Panc1 (cell line): ENCODE data around the gene RIC8B. TPM values are rescaled to one million over a fixed set of nuclear protein-coding genes. Genes with fewer than 3 reads are reported as not detected.
A peak's percentile ranks its signal among the peaks of the same experiment; 100 is the strongest.
"Not testable (repeated sequence)": the region's sequence is repeated elsewhere in the genome, so short reads cannot be mapped to it uniquely, and the experiment has no call there.

Source experiments
- ATAC-seq: fragments of 200-7000 bp; cut with Tn5 transposase; 2 replicates; pipeline ENCODE4 v1.9.1; 2020; ENCODE audit warnings: mild to moderate bottlenecking, moderate library complexity
- BruUV-seq: library from RNA; stranded (reverse); fragments of 400-500 nt; replicated peaks from 2 replicates; lab custom pipeline; 2021; lab: Mats Ljungman, UMichigan
- CTCF ChIA-PET: fragments of 300-600 bp; sonication (Branson Sonifier 250); formaldehyde crosslinking; loops from one replicate; lab custom pipeline; 2022; ENCODE audit warnings: antibody characterized with exemption; lab: Charles Lee
- POLR2A ChIA-PET: fragments of 300-600 bp; sonication (Branson Sonifier 250); formaldehyde crosslinking; loops from one replicate; lab custom pipeline; 2022; ENCODE audit warnings: antibody characterized with exemption; lab: Charles Lee
- DNase-seq: peaks from one replicate; pipeline ENCODE4 v3.0.0-alpha.2; 2010; ENCODE audit warnings: low read depth, low spot score
- H3K27ac ChIP-seq: 2 replicates; pipeline ENCODE4 v1.5.1; 2011; ENCODE audit warnings: mild to moderate bottlenecking, low read length, inconsistent platforms
- H3K27me3 ChIP-seq: fragments of 200-500 bp; sonication (Bioruptor generic); 2 replicates; pipeline ENCODE4 v1.6.0; 2014; ENCODE audit warnings: low read length, inconsistent platforms; ENCODE audit not compliant: control insufficient read depth, insufficient read depth
- H3K36me3 ChIP-seq: fragments of 200-500 bp; sonication (Bioruptor generic); 2 replicates; pipeline ENCODE4 v1.5.1; 2014; ENCODE audit warnings: inconsistent platforms, mild to moderate bottlenecking, low read length, moderate library complexity; ENCODE audit not compliant: control insufficient read depth, insufficient read depth
- H3K4me1 ChIP-seq: 2 replicates; pipeline ENCODE4 v1.5.1; 2011; ENCODE audit warnings: inconsistent platforms, mild to moderate bottlenecking, low read length, moderate library complexity; ENCODE audit not compliant: control insufficient read depth, insufficient read depth
- H3K4me3 ChIP-seq, 2 experiments: 2 replicates each; pipeline ENCODE4 v1.5.1; 2011 to 2012; ENCODE audit warnings: low read depth in 2 of 2, low read length in 2 of 2, mild to moderate bottlenecking in 2 of 2, inconsistent platforms in 1 of 2, moderate library complexity in 1 of 2
- H3K9me3 ChIP-seq: fragments of 200-500 bp; sonication (Bioruptor generic); 2 replicates; pipeline ENCODE4 v1.5.1; 2014; ENCODE audit warnings: low read depth, mild to moderate bottlenecking, inconsistent platforms, low read length, moderate library complexity; ENCODE audit not compliant: control insufficient read depth, insufficient read depth
- SIN3A ChIP-seq: IDR thresholded peaks from 2 replicates; pipeline ENCODE4 v1.6.1; 2012; ENCODE audit warnings: low read depth, mild to moderate bottlenecking, low read length, moderate library complexity, borderline replicate concordance; ENCODE audit not compliant: insufficient read depth
- TCF7L2 ChIP-seq: IDR thresholded peaks from 2 replicates; pipeline ENCODE4 v1.6.1; 2011; ENCODE audit warnings: mild to moderate bottlenecking, low read depth, low read length, inconsistent platforms
- in situ Hi-C: cut with HindIII; loops from 2 replicates; pipeline ENCODE4 v1.10.0; 2016; ENCODE audit warnings: low sequenced_read_pairs, low pct_unique_long_range_greater_than_20kb
- intact Hi-C: fragments of 100-400 bp; cut with micrococcal nuclease; formaldehyde crosslinking; loops from one replicate; pipeline ENCODE4 v1.10.0; 2022; ENCODE audit not compliant: unreplicated experiment
- total RNA-seq: library from RNA; stranded (reverse); gene quantifications from one replicate; pipeline ENCODE4 v1.2.1, GENCODE V29; 2021; ENCODE audit not compliant: unreplicated experiment
- TF ChIP-seq, protein P1 (sequence below): fragments of 450-650 bp; IDR thresholded peaks from 2 replicates; pipeline ENCODE4 v1.5.1; 2017; ENCODE audit warnings: mild to moderate bottlenecking
- TF ChIP-seq, protein P2 (sequence below), 2 experiments: IDR thresholded peaks; 2 replicates each; pipeline ENCODE4 v1.6.1; 2011 to 2012; ENCODE audit warnings: low read depth in 2 of 2, control low read depth in 1 of 2, low read length in 1 of 2, mild to moderate bottlenecking in 1 of 2, moderate library complexity in 1 of 2; ENCODE audit not compliant: insufficient read depth in 1 of 2

The RIC8B gene
- total RNA-seq, 1 experiment from 2014 or later, result 16.1 TPM

DNA sequence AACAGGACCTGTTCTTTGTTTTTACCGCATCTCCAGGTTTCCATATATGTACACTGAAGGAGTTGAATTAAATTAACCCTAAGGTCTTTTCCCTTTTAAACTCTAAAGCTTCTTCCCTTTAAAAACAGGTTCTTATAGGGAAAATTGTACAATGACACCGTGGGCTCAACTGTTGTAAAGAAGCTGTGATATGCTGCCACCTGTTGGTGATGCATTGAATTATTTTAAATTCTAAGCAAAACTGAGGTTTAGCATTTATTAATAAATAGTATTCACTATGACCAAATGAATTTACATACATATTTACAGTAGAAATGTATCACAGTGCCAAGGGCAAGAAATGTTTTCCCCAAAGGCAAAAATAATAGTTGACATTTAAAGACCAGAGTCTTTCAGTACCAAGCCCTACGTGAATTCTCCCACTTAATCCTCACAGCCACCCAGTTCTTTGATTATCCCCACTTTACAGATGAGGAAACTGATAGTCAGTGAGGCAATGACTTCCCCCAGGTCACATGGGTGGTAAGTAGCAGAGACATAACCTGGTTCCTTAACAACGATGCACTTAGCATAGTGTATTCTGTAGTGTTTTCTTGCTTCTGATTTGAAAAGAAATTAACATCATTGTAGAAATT, 145.5 kb downstream of the RIC8B start:
- no peaks in the 10 kb centered on the region for H3K9me3 ChIP-seq
- no peaks in the 10 kb centered on the region for H3K36me3 ChIP-seq
- no TSS peak for BruUV-seq
- TF ChIP-seq SIN3A, result no peak
- TF ChIP-seq, protein P1, sequence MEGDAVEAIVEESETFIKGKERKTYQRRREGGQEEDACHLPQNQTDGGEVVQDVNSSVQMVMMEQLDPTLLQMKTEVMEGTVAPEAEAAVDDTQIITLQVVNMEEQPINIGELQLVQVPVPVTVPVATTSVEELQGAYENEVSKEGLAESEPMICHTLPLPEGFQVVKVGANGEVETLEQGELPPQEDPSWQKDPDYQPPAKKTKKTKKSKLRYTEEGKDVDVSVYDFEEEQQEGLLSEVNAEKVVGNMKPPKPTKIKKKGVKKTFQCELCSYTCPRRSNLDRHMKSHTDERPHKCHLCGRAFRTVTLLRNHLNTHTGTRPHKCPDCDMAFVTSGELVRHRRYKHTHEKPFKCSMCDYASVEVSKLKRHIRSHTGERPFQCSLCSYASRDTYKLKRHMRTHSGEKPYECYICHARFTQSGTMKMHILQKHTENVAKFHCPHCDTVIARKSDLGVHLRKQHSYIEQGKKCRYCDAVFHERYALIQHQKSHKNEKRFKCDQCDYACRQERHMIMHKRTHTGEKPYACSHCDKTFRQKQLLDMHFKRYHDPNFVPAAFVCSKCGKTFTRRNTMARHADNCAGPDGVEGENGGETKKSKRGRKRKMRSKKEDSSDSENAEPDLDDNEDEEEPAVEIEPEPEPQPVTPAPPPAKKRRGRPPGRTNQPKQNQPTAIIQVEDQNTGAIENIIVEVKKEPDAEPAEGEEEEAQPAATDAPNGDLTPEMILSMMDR, result peak; percentile 77; the same call in 1 of the 2 replicates
- H3K27ac ChIP-seq, result no peak overlapping the region
- intact Hi-C loops, result loop anchor here (1.0 to 10.0 kb wide), 2 partner anchors 534 to 565 kb away; partner anchors contain the start of gene POLR3B
- DNase-seq (no peak), ATAC-seq (no peak)
- no peaks in the 10 kb centered on the region; the same call in 1 of the 2 replicates for H3K27me3 ChIP-seq
- POLR2A ChIA-PET, result no interaction called here
- no peaks in the 10 kb centered on the region for H3K4me1 ChIP-seq
- CTCF ChIA-PET, result interaction anchor here (0.6 to 1.0 kb wide), 3 partner anchors 540 to 563 kb away, joined by 3 to 9 read pairs (median 4); partner anchors contain the start of gene POLR3B
- in situ Hi-C loops, result no loop called here
- H3K4me3 ChIP-seq, result no peak overlapping the region

DNA sequence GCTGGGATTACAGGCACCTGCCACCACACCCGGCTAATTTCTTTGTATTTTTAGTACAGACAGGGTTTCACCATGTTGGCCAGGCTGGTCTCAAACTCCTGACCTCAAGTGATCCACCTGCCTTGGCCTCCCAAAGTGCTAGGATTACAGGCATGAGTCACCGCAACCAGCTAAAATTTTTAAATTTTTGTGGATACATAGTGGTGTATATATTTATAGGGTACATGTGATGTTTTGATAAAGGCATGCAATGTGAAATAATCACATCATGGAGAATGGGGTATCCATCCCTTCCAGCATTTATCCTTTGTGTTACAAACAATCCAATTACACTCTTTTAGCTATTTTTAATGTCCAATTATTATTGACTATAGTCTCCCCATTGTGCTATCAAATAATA, 147.5 kb downstream of the RIC8B start:
- BruUV-seq, H3K4me1 ChIP-seq, DNase-seq, POLR2A ChIA-PET, CTCF ChIA-PET, ATAC-seq, in situ Hi-C loops, H3K4me3 ChIP-seq, intact Hi-C loops, H3K36me3 ChIP-seq, H3K9me3 ChIP-seq, H3K27me3 ChIP-seq, H3K27ac ChIP-seq: not testable (repeated sequence)

DNA sequence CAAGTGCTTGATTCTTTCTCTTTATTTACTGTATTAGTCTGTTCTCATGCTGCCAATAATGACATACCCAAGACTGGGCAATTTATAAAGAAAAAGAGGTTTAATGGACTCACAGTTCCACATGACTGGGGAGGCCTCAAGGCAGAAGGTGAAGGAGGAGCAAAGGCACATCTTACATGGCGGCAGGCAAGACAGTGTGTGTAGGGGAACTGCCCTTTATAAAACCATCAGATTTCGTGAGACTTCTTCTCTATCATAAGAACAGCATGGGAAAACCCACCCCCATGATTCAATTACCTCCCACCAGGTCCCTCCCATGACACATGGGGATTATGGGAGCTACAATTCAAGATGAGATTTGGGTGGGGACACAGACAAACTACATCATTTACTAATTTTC, 149.1 kb downstream of the RIC8B start:
- H3K27ac ChIP-seq, H3K9me3 ChIP-seq, BruUV-seq, DNase-seq, H3K4me3 ChIP-seq, H3K4me1 ChIP-seq, intact Hi-C loops, POLR2A ChIA-PET, in situ Hi-C loops, ATAC-seq, H3K36me3 ChIP-seq, H3K27me3 ChIP-seq: not testable (repeated sequence)
- CTCF ChIA-PET, result interaction anchor here (0.6 kb wide), 1 partner anchor 111 kb away, joined by 3 read pairs; no protein-coding TSS in a partner anchor

DNA sequence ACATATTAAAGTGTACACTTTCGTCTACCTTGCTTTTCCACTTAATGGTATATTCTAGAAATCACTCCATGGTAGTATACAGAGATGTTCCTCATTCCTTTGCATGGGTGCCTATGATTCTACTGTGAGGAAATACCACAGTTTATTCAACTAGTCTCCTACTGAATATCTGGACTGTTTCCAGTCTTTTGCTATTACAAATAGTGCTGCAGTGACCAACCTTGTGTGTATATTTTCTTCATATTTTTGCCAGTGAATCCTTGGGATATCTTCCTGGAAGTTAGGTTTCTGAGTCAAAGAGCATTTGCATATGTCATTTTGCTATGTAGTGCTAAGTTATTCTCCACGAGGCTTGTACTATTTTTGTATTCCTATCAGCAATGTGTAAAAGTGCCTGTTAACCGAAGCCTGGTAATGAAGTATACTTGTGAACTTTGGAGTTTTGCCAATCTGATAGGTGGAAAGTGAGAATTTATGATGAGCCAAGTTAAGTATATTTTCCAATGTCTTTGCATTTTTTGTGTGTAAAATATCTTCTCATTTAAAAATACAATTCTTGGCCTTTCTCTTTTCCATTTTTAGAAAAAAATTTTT, 149.9 kb downstream of the RIC8B start:
- ChIA-PET POLR2A (no interaction called here), CTCF (no interaction called here)
- Histone ChIP-seq H3K4me1 (no peaks in the 10 kb centered on the region), H3K4me3 (no peak overlapping the region), H3K27me3 (no peaks in the 10 kb centered on the region), H3K27ac (no peak overlapping the region), H3K36me3 (no peaks in the 10 kb centered on the region), H3K9me3 (no peaks in the 10 kb centered on the region)
- TF ChIP-seq, protein P1, result no peak
- TF ChIP-seq, protein P2, sequence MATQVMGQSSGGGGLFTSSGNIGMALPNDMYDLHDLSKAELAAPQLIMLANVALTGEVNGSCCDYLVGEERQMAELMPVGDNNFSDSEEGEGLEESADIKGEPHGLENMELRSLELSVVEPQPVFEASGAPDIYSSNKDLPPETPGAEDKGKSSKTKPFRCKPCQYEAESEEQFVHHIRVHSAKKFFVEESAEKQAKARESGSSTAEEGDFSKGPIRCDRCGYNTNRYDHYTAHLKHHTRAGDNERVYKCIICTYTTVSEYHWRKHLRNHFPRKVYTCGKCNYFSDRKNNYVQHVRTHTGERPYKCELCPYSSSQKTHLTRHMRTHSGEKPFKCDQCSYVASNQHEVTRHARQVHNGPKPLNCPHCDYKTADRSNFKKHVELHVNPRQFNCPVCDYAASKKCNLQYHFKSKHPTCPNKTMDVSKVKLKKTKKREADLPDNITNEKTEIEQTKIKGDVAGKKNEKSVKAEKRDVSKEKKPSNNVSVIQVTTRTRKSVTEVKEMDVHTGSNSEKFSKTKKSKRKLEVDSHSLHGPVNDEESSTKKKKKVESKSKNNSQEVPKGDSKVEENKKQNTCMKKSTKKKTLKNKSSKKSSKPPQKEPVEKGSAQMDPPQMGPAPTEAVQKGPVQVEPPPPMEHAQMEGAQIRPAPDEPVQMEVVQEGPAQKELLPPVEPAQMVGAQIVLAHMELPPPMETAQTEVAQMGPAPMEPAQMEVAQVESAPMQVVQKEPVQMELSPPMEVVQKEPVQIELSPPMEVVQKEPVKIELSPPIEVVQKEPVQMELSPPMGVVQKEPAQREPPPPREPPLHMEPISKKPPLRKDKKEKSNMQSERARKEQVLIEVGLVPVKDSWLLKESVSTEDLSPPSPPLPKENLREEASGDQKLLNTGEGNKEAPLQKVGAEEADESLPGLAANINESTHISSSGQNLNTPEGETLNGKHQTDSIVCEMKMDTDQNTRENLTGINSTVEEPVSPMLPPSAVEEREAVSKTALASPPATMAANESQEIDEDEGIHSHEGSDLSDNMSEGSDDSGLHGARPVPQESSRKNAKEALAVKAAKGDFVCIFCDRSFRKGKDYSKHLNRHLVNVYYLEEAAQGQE (IDR thresholded peaks at IDR 0.05; ENCODE audit: insufficient read depth in 1 of 2, low read depth in 2 of 2, low read length in 1 of 2), result no peak
- TF ChIP-seq TCF7L2 (no peak), SIN3A (no peak)
- intact Hi-C loops (no loop called here), in situ Hi-C loops (no loop called here)
- DNase-seq (no peak), ATAC-seq (no peak)
- no TSS peak for BruUV-seq
